HG02981 (cell line): ENCODE results near the gene OR5L2.
"Not testable (repeated sequence)": the region's sequence is repeated elsewhere in the genome, so short reads cannot be mapped to it uniquely, and the experiment has no call there.

Experiments used
- ATAC-seq: cut with Tn5 transposase; IDR thresholded peaks from one replicate; pipeline ENCODE4 v1.9.1; 2021; ENCODE audit warnings: mild to moderate bottlenecking, moderate library complexity; ENCODE audit not compliant: unreplicated experiment

Gene OR5L2

GRCh38 chr11:55826919-55827318 lies at the start of gene OR5L2:
TSS of gene OR5L2 (plus strand) at chr11:55827219. CDS start at chr11:55827219, 0 bp downstream.
- no peak for ATAC-seq

- ATAC-seq = no peak
Observed at GRCh38 chr11:55791606-55792005, 35.4 kb upstream of the OR5L2 start.

- no peak for ATAC-seq
Observed at GRCh38 chr11:55793321-55793720, 33.7 kb upstream of the OR5L2 start.

- ATAC-seq = no peak
Observed at GRCh38 chr11:55795256-55795655, 31.8 kb upstream of the OR5L2 start, which contains the start of gene OR5D14. TSS of gene OR5D14 (plus strand) at chr11:55795556. CDS start at chr11:55795556, 0 bp downstream.

- no peak for ATAC-seq
Observed at GRCh38 chr11:55806248-55806647, 20.8 kb upstream of the OR5L2 start.

GRCh38 chr11:55811067-55811466 lies 16.0 kb upstream of the OR5L2 start, which contains the start of gene OR5L1:
TSS of gene OR5L1 (plus strand) at chr11:55811367. CDS start at chr11:55811467, 100 bp downstream.
- no peak for ATAC-seq

- no peak for ATAC-seq
Observed at GRCh38 chr11:55819330-55819729, 7.7 kb upstream of the OR5L2 start, which contains the start of gene OR5D18. TSS of gene OR5D18 (plus strand) at chr11:55819630. CDS start at chr11:55819630, 0 bp downstream.

- ATAC-seq = no peak
Observed at GRCh38 chr11:55838452-55838851, 11.4 kb downstream of the OR5L2 start, which contains the start of gene OR5D16. TSS of gene OR5D16 (plus strand) at chr11:55838752. CDS start at chr11:55838752, 0 bp downstream.

GRCh38 chr11:55847453-55847852 lies 20.4 kb downstream of the OR5L2 start:
- no peak for ATAC-seq

- ATAC-seq = no peak
Observed at GRCh38 chr11:55849037-55849436, 22.0 kb downstream of the OR5L2 start.

GRCh38 chr11:55852141-55852540 lies 25.1 kb downstream of the OR5L2 start:
- no peak for ATAC-seq

GRCh38 chr11:55854704-55855103 lies 27.7 kb downstream of the OR5L2 start:
- peak; percentile 56 for ATAC-seq

GRCh38 chr11:55867354-55867753 lies 40.3 kb downstream of the OR5L2 start:
- ATAC-seq = not testable (repeated sequence)

GRCh38 chr11:55872731-55873130 lies 45.7 kb downstream of the OR5L2 start:
- ATAC-seq = not testable (repeated sequence)

GRCh38 chr11:55873146-55873545 lies 46.1 kb downstream of the OR5L2 start:
- ATAC-seq = not testable (repeated sequence)
